ENCODE results near the gene SZRD1.

DNA sequence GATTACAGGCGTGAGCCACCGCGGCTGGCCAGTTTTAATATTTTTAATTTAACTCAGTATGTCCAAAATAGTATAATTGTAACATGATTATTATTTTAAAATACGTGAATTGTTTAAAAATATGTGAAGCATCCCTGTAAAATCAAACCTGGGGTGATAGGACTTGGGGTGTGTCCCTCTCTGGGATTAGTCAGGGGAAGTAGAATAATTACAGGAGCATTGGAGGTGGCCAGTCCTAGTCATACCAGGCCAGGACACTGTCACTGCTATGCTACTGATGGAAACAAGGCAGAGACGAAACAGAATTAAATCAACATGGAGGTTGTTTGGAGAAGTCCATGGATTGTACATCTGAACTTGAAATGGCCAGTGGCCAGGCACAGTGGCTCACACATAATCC, 16.8 kb downstream of the SZRD1 start:
- TF ChIP-seq, protein P1, sequence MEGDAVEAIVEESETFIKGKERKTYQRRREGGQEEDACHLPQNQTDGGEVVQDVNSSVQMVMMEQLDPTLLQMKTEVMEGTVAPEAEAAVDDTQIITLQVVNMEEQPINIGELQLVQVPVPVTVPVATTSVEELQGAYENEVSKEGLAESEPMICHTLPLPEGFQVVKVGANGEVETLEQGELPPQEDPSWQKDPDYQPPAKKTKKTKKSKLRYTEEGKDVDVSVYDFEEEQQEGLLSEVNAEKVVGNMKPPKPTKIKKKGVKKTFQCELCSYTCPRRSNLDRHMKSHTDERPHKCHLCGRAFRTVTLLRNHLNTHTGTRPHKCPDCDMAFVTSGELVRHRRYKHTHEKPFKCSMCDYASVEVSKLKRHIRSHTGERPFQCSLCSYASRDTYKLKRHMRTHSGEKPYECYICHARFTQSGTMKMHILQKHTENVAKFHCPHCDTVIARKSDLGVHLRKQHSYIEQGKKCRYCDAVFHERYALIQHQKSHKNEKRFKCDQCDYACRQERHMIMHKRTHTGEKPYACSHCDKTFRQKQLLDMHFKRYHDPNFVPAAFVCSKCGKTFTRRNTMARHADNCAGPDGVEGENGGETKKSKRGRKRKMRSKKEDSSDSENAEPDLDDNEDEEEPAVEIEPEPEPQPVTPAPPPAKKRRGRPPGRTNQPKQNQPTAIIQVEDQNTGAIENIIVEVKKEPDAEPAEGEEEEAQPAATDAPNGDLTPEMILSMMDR (IDR thresholded peaks at IDR 0.05; ENCODE audit: low read depth, low read length, missing input control): no peak
- no peak for TF ChIP-seq JUND (IDR thresholded peaks at IDR 0.05)
- TF ChIP-seq YY1 (IDR thresholded peaks at IDR 0.05): no peak
- TF ChIP-seq EGR1 (IDR thresholded peaks at IDR 0.05; ENCODE audit: low read depth in 2 of 2): no peak
- TF ChIP-seq ATF3 (IDR thresholded peaks at IDR 0.05): no peak
- TF ChIP-seq HNF4A (conservative IDR thresholded peaks at IDR 0.05): no peak
- no peak for TF ChIP-seq RAD21 (IDR thresholded peaks at IDR 0.05)
- no peak for TF ChIP-seq REST (IDR thresholded peaks at IDR 0.05)
- no peak for TF ChIP-seq NR2F2 (IDR thresholded peaks at IDR 0.05)
- no peak for TF ChIP-seq ZBTB33 (IDR thresholded peaks at IDR 0.05)
- no peak for TF ChIP-seq TAF1 (conservative IDR thresholded peaks at IDR 0.05)
- no peak for TF ChIP-seq RXRA (IDR thresholded peaks at IDR 0.05)
- TF ChIP-seq GABPA (IDR thresholded peaks at IDR 0.05 in 1 of 2, conservative IDR thresholded peaks at IDR 0.05 in 1 of 2): no peak
- no peak for TF ChIP-seq FOXA1 (IDR thresholded peaks at IDR 0.05)

Data from liver (tissue), 3 donors.